Measurements from ENCODE around the gene MZB1. TPM values are rescaled to one million over a fixed set of nuclear protein-coding genes. Genes with fewer than 3 reads are reported as not detected.

Gene MZB1
- total RNA-seq, 4 donors from 2014 or later: 2.1 to 2.4 TPM; not detected in 2

DNA sequence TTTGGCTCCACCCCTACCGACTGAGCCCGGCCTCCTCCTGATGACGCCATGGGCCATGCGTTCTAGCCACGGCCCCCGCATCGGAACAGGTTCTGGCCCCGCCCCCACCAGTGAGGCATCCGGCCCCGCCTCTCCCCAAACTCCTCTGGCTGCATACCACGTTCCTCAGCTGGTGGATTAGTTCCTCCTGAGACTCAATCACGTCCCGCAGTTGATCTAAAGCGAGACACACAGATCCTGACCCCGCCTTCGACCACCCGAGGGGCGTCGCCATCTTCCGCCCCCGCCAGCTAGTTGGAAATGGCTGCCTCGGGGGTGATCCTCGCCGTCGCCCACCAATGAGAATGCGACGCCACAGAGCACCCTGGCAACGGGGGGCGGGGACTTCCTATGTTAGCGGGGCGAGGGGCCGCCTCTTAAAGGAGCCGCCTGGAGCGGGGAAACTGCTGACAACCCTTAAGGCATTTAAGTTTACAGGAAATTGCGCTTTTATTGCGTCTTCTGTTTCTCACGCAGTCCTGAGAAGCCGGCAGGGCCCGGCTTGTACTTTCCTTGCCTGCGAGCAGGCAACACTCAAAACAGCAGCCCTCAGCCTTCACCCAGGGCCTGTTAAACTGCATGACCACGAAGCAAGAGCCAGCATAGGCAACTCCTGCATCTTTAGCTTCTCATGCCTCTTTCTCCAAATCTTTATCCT is 14.2 kb upstream of the MZB1 start, which contains the start of gene SPATA24:
Gene SPATA24 (minus strand): TSS at position 303 of the 697 bp plus-strand sequence. CDS start 29 bp downstream, at position 274.
- H3K27ac ChIP-seq: peak within 1 kb of the TSS; percentile 82 to 97 (median 88)
- H3K9me3 ChIP-seq: no peaks in the 10 kb centered on the region
- WGBS, 2 donors: 0% methylated on average over 25 to 41 of the region's 41 CpGs
- no peaks in the 10 kb centered on the region for H3K27me3 ChIP-seq
- H3K36me3 ChIP-seq: no peaks in the 10 kb centered on the region
- peaks cover 4 to 15% (median 11%) of the 10 kb centered on the region in 4 donors for H3K4me1 ChIP-seq
- peak within 1 kb of the TSS; percentile 36 to 58 (median 50) for H3K4me3 ChIP-seq
- peak; percentile 98 for DNase-seq (ENCODE audit: low spot score in 2 of 2)
- peak; percentile 86 to 91 for TF ChIP-seq EP300 (IDR thresholded peaks at IDR 0.05)
- TF ChIP-seq, protein P1, sequence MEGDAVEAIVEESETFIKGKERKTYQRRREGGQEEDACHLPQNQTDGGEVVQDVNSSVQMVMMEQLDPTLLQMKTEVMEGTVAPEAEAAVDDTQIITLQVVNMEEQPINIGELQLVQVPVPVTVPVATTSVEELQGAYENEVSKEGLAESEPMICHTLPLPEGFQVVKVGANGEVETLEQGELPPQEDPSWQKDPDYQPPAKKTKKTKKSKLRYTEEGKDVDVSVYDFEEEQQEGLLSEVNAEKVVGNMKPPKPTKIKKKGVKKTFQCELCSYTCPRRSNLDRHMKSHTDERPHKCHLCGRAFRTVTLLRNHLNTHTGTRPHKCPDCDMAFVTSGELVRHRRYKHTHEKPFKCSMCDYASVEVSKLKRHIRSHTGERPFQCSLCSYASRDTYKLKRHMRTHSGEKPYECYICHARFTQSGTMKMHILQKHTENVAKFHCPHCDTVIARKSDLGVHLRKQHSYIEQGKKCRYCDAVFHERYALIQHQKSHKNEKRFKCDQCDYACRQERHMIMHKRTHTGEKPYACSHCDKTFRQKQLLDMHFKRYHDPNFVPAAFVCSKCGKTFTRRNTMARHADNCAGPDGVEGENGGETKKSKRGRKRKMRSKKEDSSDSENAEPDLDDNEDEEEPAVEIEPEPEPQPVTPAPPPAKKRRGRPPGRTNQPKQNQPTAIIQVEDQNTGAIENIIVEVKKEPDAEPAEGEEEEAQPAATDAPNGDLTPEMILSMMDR (IDR thresholded peaks at IDR 0.05): peak in 1 of 5 experiments; percentile 46
- no peak for TF ChIP-seq POLR2A (IDR thresholded peaks at IDR 0.05)

DNA sequence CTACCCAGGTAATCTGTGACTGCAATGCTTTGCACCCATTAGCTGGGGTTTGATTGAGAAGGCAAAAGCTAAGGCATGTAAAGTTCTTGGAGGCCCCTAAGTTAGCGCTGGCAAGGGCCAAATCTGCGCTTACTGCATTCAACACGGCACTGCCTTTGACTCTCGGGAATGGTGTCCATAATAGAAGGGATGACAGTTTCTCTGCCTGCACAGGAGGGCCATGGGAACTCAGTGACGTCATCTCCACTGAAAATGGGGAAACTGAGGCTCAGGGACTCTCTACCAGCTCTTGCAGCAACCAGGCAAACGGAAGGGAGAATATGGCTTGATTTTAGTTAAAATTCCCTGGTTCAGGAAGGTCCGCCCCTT is 13.7 kb upstream of the MZB1 start:
- no peak for DNase-seq (ENCODE audit: low spot score in 2 of 2)
- TF ChIP-seq POLR2A (IDR thresholded peaks at IDR 0.05): no peak
- TF ChIP-seq, protein P1 (IDR thresholded peaks at IDR 0.05): no peak
- no peak for TF ChIP-seq EP300 (IDR thresholded peaks at IDR 0.05)
- peaks cover 4 to 15% (median 11%) of the 10 kb centered on the region in 4 donors for H3K4me1 ChIP-seq
- H3K4me3 ChIP-seq: peak overlapping the region; percentile 36 to 58 (median 50)
- H3K27me3 ChIP-seq: no peaks in the 10 kb centered on the region
- H3K9me3 ChIP-seq: no peaks in the 10 kb centered on the region
- H3K27ac ChIP-seq: peak overlapping the region; percentile 82 to 97 (median 88)
- WGBS, 2 donors: 9 to 15% methylated on average over 6 to 7 of the region's 7 CpGs
- H3K36me3 ChIP-seq: no peaks in the 10 kb centered on the region

DNA sequence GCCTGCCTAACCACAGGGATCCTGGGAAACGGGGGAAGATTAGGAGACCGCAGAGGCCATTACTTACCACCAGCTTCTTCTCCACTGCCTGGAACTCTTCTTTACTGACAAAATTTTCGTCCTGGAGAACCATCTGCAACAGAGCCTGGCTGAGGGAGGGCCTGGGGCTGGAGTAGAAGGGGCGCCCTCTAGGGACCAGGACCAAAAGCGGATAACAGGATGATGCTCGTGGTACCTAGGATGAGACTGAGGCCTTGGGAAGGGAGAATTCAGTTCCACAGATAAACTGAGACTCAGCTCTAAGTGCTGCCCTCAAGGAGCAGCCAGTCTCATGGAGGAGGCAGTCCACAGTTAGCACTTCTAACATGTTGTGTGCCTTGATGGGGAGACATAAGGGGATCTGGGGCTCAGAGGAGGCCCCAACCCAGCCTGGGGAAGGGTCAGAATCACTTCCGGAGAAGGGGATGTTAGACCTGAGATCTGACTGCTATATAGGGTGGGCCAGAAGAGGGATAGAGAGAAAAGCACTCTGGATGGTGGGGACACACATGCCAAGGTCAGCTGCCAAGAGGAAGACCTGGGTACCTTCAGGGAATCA is 12.9 kb upstream of the MZB1 start:
- H3K9me3 ChIP-seq: no peaks in the 10 kb centered on the region
- TF ChIP-seq POLR2A (IDR thresholded peaks at IDR 0.05): no peak
- TF ChIP-seq, protein P1 (IDR thresholded peaks at IDR 0.05): peak in 1 of 5 experiments; percentile 10
- no peak for TF ChIP-seq EP300 (IDR thresholded peaks at IDR 0.05)
- H3K4me3 ChIP-seq: no peak overlapping the region
- peaks cover 4 to 15% (median 11%) of the 10 kb centered on the region in 4 donors for H3K4me1 ChIP-seq
- no peaks in the 10 kb centered on the region for H3K36me3 ChIP-seq
- DNase-seq (ENCODE audit: low spot score in 2 of 2): no peak
- peak overlapping the region in 2 of 4 donors; percentile 89 to 97 for H3K27ac ChIP-seq
- no peaks in the 10 kb centered on the region for H3K27me3 ChIP-seq
- 68% methylated on average over 7 of the region's 7 CpGs for WGBS, 2 donors

DNA sequence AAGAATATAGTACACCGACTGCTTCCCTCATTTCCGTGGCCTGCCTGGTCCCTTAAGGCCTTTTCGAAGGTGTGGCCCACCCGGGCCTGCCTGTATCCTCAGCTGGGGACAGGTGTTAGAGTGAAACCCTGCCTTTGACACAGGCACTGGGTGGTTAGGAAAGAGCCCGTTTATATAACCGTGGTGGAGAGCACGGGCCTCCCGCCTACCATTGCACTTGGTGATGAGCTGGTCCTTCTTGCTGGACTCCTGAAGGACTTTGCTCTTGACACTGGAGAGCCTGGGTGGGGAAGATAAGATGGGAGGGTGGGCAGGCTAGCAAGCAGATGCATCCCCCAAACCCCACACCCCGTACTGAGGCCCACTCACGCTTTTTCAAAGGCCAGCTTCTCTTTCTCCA is 11.8 kb upstream of the MZB1 start:
- WGBS, 2 donors: 87 to 95% methylated on average over 9 to 10 of the region's 10 CpGs
- no peak for DNase-seq (ENCODE audit: low spot score in 2 of 2)
- no peak overlapping the region for H3K4me3 ChIP-seq
- no peak for TF ChIP-seq POLR2A (IDR thresholded peaks at IDR 0.05)
- TF ChIP-seq, protein P1 (IDR thresholded peaks at IDR 0.05): no peak
- TF ChIP-seq EP300 (IDR thresholded peaks at IDR 0.05): no peak
- peaks cover 4 to 15% (median 11%) of the 10 kb centered on the region in 4 donors for H3K4me1 ChIP-seq
- H3K9me3 ChIP-seq: no peaks in the 10 kb centered on the region
- H3K27me3 ChIP-seq: no peaks in the 10 kb centered on the region
- H3K36me3 ChIP-seq: no peaks in the 10 kb centered on the region
- no peak overlapping the region for H3K27ac ChIP-seq
